ENCODE data around the gene TBC1D1.

The TBC1D1 gene

DNA sequence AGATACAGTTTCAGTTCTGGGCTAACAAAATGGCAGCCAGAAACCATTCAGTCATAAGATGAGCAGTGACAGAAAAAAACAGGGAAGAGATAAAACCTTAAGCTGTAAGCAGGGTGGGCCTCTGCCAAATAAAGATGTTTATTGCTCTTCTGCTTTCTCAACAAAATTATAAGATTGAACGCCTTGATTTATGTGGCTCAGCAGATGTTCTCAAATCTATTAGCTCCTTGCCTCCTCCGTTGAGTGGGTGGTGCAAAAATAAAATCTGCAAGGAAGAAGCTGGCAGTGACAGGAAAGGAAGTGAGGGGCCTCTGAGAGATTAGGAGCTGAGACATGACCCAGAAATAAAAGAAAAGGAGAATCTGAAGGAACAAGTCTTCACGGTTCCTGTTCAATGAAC is 275.9 kb downstream of the TBC1D1 start:
- H4K12ac ChIP-seq (ENCODE audit: low read depth, low read length) = no peak overlapping the region
- H4K8ac ChIP-seq (ENCODE audit: low read depth, low read length) = no peak overlapping the region
- no peak overlapping the region for H3K14ac ChIP-seq (ENCODE audit: low read length)
- H3K9me3 ChIP-seq (ENCODE audit: insufficient read depth, low read depth, low read length) = no peaks in the 10 kb centered on the region
- no peak overlapping the region for H2BK5ac ChIP-seq (ENCODE audit: low read depth, low read length, poor library complexity)
- no peak overlapping the region for H3K23ac ChIP-seq (ENCODE audit: low read length)
- H3K4me2 ChIP-seq (ENCODE audit: low read length) = no peak overlapping the region
- no peak overlapping the region for H2BK120ac ChIP-seq (ENCODE audit: insufficient read depth, low read length, poor library complexity)
- no peaks in the 10 kb centered on the region for H3K36me3 ChIP-seq (ENCODE audit: control insufficient read depth in 1 of 2, insufficient read depth in 2 of 2, low read length in 2 of 2)
- H3K4me3 ChIP-seq (ENCODE audit: low read depth, low read length) = no peak overlapping the region
- no peak overlapping the region for H3K4ac ChIP-seq (ENCODE audit: low read depth, low read length)
- DNase-seq = no peak
- H3K27ac ChIP-seq (ENCODE audit: low read depth, low read length) = no peak overlapping the region
- no peak overlapping the region for H3K9ac ChIP-seq (ENCODE audit: low read length)
- no peak overlapping the region for H3K18ac ChIP-seq (ENCODE audit: low read length)
- no peaks in the 10 kb centered on the region for H3K79me2 ChIP-seq (ENCODE audit: control insufficient read depth, insufficient read depth, low read length, poor library complexity)
- no peaks in the 10 kb centered on the region for H3K4me1 ChIP-seq (ENCODE audit: control insufficient read depth in 1 of 2, insufficient read depth in 2 of 2, low read length in 2 of 2)
- no peak overlapping the region for H4K91ac ChIP-seq (ENCODE audit: low read depth, low read length)
- no peak overlapping the region for H2BK12ac ChIP-seq (ENCODE audit: low read length)
- H3K27me3 ChIP-seq (ENCODE audit: insufficient read depth, low read length) = no peaks in the 10 kb centered on the region
- no peaks in the 10 kb centered on the region for H3K79me1 ChIP-seq (ENCODE audit: low read length)
- no peak overlapping the region for H2AFZ ChIP-seq (ENCODE audit: insufficient read depth, low read length, poor library complexity)
- WGBS (ENCODE audit: extremely low coverage, insufficient coverage, insufficient read length) = no CpG with 5 or more reads among the region's 3 CpGs
- no peak overlapping the region for H2AK5ac ChIP-seq (ENCODE audit: low read length)

DNA sequence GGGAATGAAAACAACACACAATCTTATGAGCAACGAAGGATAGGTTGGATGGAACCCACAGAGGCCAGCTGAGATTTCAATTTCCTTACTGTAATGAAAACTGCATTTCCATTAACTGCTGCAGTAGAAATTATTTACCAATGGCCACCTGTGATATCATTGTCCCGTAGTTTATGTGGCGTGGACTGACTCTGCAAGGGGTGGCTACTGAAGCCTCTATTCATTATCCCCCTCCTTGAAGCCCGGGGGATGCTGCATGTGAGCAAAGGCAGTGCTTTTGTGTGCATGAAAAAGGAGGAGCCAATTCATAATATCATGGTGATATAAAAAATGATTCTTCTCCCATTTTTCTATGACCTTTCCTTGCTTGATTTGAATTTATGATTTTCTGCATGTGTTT is 277.1 kb downstream of the TBC1D1 start:
- Histone ChIP-seq H3K18ac (ENCODE audit: low read length) (no peak overlapping the region), H4K91ac (ENCODE audit: low read depth, low read length) (no peak overlapping the region), H3K14ac (ENCODE audit: low read length) (no peak overlapping the region), H3K4me1 (ENCODE audit: control insufficient read depth in 1 of 2, insufficient read depth in 2 of 2, low read length in 2 of 2) (no peaks in the 10 kb centered on the region), H3K27ac (ENCODE audit: low read depth, low read length) (no peak overlapping the region), H3K9ac (ENCODE audit: low read length) (no peak overlapping the region), H3K36me3 (ENCODE audit: control insufficient read depth in 1 of 2, insufficient read depth in 2 of 2, low read length in 2 of 2) (no peaks in the 10 kb centered on the region), H3K4me3 (ENCODE audit: low read depth, low read length) (no peak overlapping the region), H2BK5ac (ENCODE audit: low read depth, low read length, poor library complexity) (no peak overlapping the region), H3K79me2 (ENCODE audit: control insufficient read depth, insufficient read depth, low read length, poor library complexity) (no peaks in the 10 kb centered on the region), H2AFZ (ENCODE audit: insufficient read depth, low read length, poor library complexity) (no peak overlapping the region), H2AK5ac (ENCODE audit: low read length) (no peak overlapping the region), H3K27me3 (ENCODE audit: insufficient read depth, low read length) (no peaks in the 10 kb centered on the region), H3K23ac (ENCODE audit: low read length) (no peak overlapping the region), H3K4ac (ENCODE audit: low read depth, low read length) (no peak overlapping the region), H3K79me1 (ENCODE audit: low read length) (no peaks in the 10 kb centered on the region), H3K9me3 (ENCODE audit: insufficient read depth, low read depth, low read length) (no peaks in the 10 kb centered on the region), H4K8ac (ENCODE audit: low read depth, low read length) (no peak overlapping the region), H2BK120ac (ENCODE audit: insufficient read depth, low read length, poor library complexity) (no peak overlapping the region), H3K4me2 (ENCODE audit: low read length) (no peak overlapping the region), H4K12ac (ENCODE audit: low read depth, low read length) (no peak overlapping the region), H2BK12ac (ENCODE audit: low read length) (no peak overlapping the region)
- no CpG with 5 or more reads among the region's 4 CpGs for WGBS (ENCODE audit: extremely low coverage, insufficient coverage, insufficient read length)
- DNase-seq = no peak

DNA sequence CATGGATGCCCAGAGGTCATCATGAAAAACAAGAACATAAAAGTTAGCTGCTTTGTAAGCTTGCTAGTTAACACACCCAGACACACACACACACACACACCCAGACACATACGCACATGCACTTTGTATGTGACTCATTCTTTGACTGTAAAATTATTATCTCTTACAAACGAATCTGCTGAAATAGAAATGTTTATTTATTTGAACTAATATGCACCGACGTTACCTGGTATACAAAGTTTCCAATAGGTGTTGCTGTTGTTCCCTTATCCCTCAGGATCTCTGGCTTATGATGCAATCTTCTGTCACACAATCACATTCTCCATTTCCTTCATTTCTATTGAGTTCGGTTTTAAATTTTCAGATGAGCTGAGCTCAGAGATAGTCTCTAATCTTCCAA is 278.6 kb downstream of the TBC1D1 start:
- H3K36me3 ChIP-seq (ENCODE audit: control insufficient read depth in 1 of 2, insufficient read depth in 2 of 2, low read length in 2 of 2) = no peaks in the 10 kb centered on the region
- H3K14ac ChIP-seq (ENCODE audit: low read length) = no peak overlapping the region
- H2AFZ ChIP-seq (ENCODE audit: insufficient read depth, low read length, poor library complexity) = no peak overlapping the region
- no peak overlapping the region for H3K23ac ChIP-seq (ENCODE audit: low read length)
- H3K18ac ChIP-seq (ENCODE audit: low read length) = no peak overlapping the region
- H3K27me3 ChIP-seq (ENCODE audit: insufficient read depth, low read length) = no peaks in the 10 kb centered on the region
- H3K9me3 ChIP-seq (ENCODE audit: insufficient read depth, low read depth, low read length) = no peaks in the 10 kb centered on the region
- H3K79me1 ChIP-seq (ENCODE audit: low read length) = no peaks in the 10 kb centered on the region
- H3K4ac ChIP-seq (ENCODE audit: low read depth, low read length) = no peak overlapping the region
- no peak overlapping the region for H3K4me3 ChIP-seq (ENCODE audit: low read depth, low read length)
- H3K9ac ChIP-seq (ENCODE audit: low read length) = no peak overlapping the region
- DNase-seq = peak; percentile 33 to 63
- H3K4me1 ChIP-seq (ENCODE audit: control insufficient read depth in 1 of 2, insufficient read depth in 2 of 2, low read length in 2 of 2) = no peaks in the 10 kb centered on the region
- no peaks in the 10 kb centered on the region for H3K79me2 ChIP-seq (ENCODE audit: control insufficient read depth, insufficient read depth, low read length, poor library complexity)
- H3K4me2 ChIP-seq (ENCODE audit: low read length) = no peak overlapping the region
- no peak overlapping the region for H4K8ac ChIP-seq (ENCODE audit: low read depth, low read length)
- no peak overlapping the region for H4K12ac ChIP-seq (ENCODE audit: low read depth, low read length)
- H2AK5ac ChIP-seq (ENCODE audit: low read length) = no peak overlapping the region
- H2BK120ac ChIP-seq (ENCODE audit: insufficient read depth, low read length, poor library complexity) = no peak overlapping the region
- no peak overlapping the region for H3K27ac ChIP-seq (ENCODE audit: low read depth, low read length)
- H2BK5ac ChIP-seq (ENCODE audit: low read depth, low read length, poor library complexity) = no peak overlapping the region
- H2BK12ac ChIP-seq (ENCODE audit: low read length) = no peak overlapping the region
- H4K91ac ChIP-seq (ENCODE audit: low read depth, low read length) = no peak overlapping the region
- no CpG with 5 or more reads among the region's 5 CpGs for WGBS (ENCODE audit: extremely low coverage, insufficient coverage, insufficient read length)

DNA sequence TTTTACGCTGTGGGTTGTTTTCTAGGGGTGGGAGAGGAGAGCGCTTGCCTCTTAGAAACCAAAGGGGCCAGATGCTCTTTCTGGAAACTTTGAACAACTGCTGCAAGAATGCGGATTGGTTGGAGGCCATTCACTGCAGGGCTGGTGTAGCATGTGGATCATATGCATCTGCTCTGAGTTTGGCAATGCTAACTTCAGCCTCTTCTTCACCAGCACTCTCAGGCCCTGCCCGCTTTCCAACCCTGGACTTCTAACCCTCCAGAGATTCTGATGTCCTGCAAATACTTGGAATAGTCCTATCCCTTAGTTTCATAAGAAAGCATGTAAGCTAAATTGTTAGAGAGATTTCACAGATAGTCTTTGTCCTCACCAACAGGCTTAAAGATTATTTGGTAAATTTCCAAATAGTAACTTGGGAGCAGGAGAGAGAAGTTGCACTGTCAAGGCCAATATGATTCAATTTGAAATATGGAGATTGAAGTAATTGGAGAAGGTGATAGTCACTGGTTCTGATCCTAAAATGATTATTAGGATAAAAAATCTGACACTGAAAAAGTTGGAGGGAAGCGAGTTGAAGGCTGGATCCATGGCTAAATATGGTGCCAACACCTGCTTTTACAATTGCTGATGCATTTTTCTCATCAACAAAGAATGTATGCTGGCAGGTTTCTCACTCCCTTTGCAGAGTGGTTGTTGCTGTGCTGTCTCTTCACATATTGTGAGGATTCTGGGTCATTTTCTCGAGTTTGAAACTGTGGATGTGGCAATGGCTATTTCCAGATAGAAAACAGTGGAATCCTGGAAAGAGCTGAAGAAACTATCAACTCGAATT is 279.7 kb downstream of the TBC1D1 start:
- H3K36me3 ChIP-seq (ENCODE audit: control insufficient read depth in 1 of 2, insufficient read depth in 2 of 2, low read length in 2 of 2) = no peaks in the 10 kb centered on the region
- H3K79me1 ChIP-seq (ENCODE audit: low read length) = no peaks in the 10 kb centered on the region
- H3K9ac ChIP-seq (ENCODE audit: low read length) = no peak overlapping the region
- no peaks in the 10 kb centered on the region for H3K79me2 ChIP-seq (ENCODE audit: control insufficient read depth, insufficient read depth, low read length, poor library complexity)
- peak; percentile 80 to 92 for DNase-seq
- no peak overlapping the region for H2BK12ac ChIP-seq (ENCODE audit: low read length)
- H2BK120ac ChIP-seq (ENCODE audit: insufficient read depth, low read length, poor library complexity) = no peak overlapping the region
- H4K12ac ChIP-seq (ENCODE audit: low read depth, low read length) = no peak overlapping the region
- H3K4me2 ChIP-seq (ENCODE audit: low read length) = no peak overlapping the region
- H3K4me1 ChIP-seq (ENCODE audit: control insufficient read depth in 1 of 2, insufficient read depth in 2 of 2, low read length in 2 of 2) = no peaks in the 10 kb centered on the region
- no peaks in the 10 kb centered on the region for H3K9me3 ChIP-seq (ENCODE audit: insufficient read depth, low read depth, low read length)
- no peak overlapping the region for H4K8ac ChIP-seq (ENCODE audit: low read depth, low read length)
- H2BK5ac ChIP-seq (ENCODE audit: low read depth, low read length, poor library complexity) = no peak overlapping the region
- H3K27me3 ChIP-seq (ENCODE audit: insufficient read depth, low read length) = no peaks in the 10 kb centered on the region
- H3K23ac ChIP-seq (ENCODE audit: low read length) = no peak overlapping the region
- H3K27ac ChIP-seq (ENCODE audit: low read depth, low read length) = no peak overlapping the region
- H3K14ac ChIP-seq (ENCODE audit: low read length) = no peak overlapping the region
- no peak overlapping the region for H3K4me3 ChIP-seq (ENCODE audit: low read depth, low read length)
- H3K18ac ChIP-seq (ENCODE audit: low read length) = no peak overlapping the region
- WGBS (ENCODE audit: extremely low coverage, insufficient coverage, insufficient read length) = no CpG with 5 or more reads among the region's 7 CpGs
- H4K91ac ChIP-seq (ENCODE audit: low read depth, low read length) = no peak overlapping the region
- no peak overlapping the region for H2AK5ac ChIP-seq (ENCODE audit: low read length)
- no peak overlapping the region for H3K4ac ChIP-seq (ENCODE audit: low read depth, low read length)
- no peak overlapping the region for H2AFZ ChIP-seq (ENCODE audit: insufficient read depth, low read length, poor library complexity)

All from trophoblast cell (in vitro differentiated cells and primary cell).